WTC11 (cell line): Measurements from ENCODE around the gene KHDC4. TPM values are rescaled to one million over a fixed set of nuclear protein-coding genes. Genes with fewer than 3 reads are reported as not detected.

Source experiments
- ATAC-seq: fragments of 200-7000 bp; cut with Tn5 transposase; 2 replicates; pipeline ENCODE4 v1.10.0; 2021; ENCODE audit warnings: mild to moderate bottlenecking, moderate library complexity
- CTCF ChIA-PET: fragments of 300-600 bp; sonication (Branson Sonifier 250); formaldehyde crosslinking; loops from one replicate; lab custom pipeline; 2021; ENCODE audit warnings: antibody characterized with exemption; lab: Charles Lee
- POLR2A ChIA-PET: fragments of 350-600 bp; sonication (Branson Sonifier 250); formaldehyde crosslinking; loops from one replicate; lab custom pipeline; 2021; ENCODE audit warnings: antibody characterized with exemption; lab: Charles Lee
- DNase-seq: peaks from one replicate; pipeline ENCODE4 v3.0.0; 2021; ENCODE audit warnings: low spot score
- H3K27ac Mint-ChIP-seq: 2 replicates; pipeline ENCODE4 v1.8.0; 2021; ENCODE audit warnings: mixed read lengths
- H3K27me3 Mint-ChIP-seq: 2 replicates; pipeline ENCODE4 v1.8.0; 2021; ENCODE audit warnings: low read depth, mild to moderate bottlenecking, moderate library complexity, mixed read lengths
- H3K36me3 Mint-ChIP-seq: 2 replicates; pipeline ENCODE4 v1.8.0; 2021; ENCODE audit warnings: mixed read lengths
- H3K4me1 Mint-ChIP-seq: 2 replicates; pipeline ENCODE4 v1.8.0; 2022; ENCODE audit warnings: mixed read lengths
- H3K4me3 Mint-ChIP-seq: 2 replicates; pipeline ENCODE4 v1.8.0; 2021; ENCODE audit warnings: mild to moderate bottlenecking, moderate library complexity, mixed read lengths
- H3K9me3 Mint-ChIP-seq: 2 replicates; pipeline ENCODE4 v1.8.0; 2021; ENCODE audit warnings: mixed read lengths
- ATF2 ChIP-seq: sonication (generic); formaldehyde crosslinking; IDR thresholded peaks from 2 replicates; pipeline ENCODE4 v1.8.1; 2022; ENCODE audit warnings: low read depth, missing genetic modification reagents, borderline replicate concordance
- E2F5 ChIP-seq: sonication (generic); formaldehyde crosslinking; IDR thresholded peaks from 2 replicates; pipeline ENCODE4 v1.8.1; 2022; ENCODE audit warnings: mild to moderate bottlenecking, moderate library complexity, missing genetic modification reagents
- ERG ChIP-seq: fragments of 250-450 bp; sonication (Bioruptor Pico); IDR thresholded peaks from 2 replicates; pipeline ENCODE4 v1.8.0; 2021; ENCODE audit warnings: mild to moderate bottlenecking
- ETV6 ChIP-seq: sonication (generic); formaldehyde crosslinking; IDR thresholded peaks from 2 replicates; pipeline ENCODE4 v1.8.1; 2022; ENCODE audit warnings: mild to moderate bottlenecking, missing genetic modification reagents
- FOXP4 ChIP-seq: sonication (generic); formaldehyde crosslinking; IDR thresholded peaks from 2 replicates; pipeline ENCODE4 v1.8.0; 2022; ENCODE audit warnings: mild to moderate bottlenecking, missing genetic modification reagents
- SP1 ChIP-seq: sonication (generic); formaldehyde crosslinking; conservative IDR thresholded peaks from 2 replicates; pipeline ENCODE4 v1.8.1; 2022; ENCODE audit warnings: missing genetic modification reagents
- TEAD1 ChIP-seq: sonication (generic); formaldehyde crosslinking; IDR thresholded peaks from 2 replicates; pipeline ENCODE4 v1.8.0; 2022; ENCODE audit warnings: mild to moderate bottlenecking, missing genetic modification reagents
- ZBTB43 ChIP-seq: sonication (generic); formaldehyde crosslinking; IDR thresholded peaks from 2 replicates; pipeline ENCODE4 v1.8.1; 2023; ENCODE audit warnings: mild to moderate bottlenecking, missing genetic modification reagents
- ZNF219 ChIP-seq: sonication (generic); formaldehyde crosslinking; IDR thresholded peaks from 2 replicates; pipeline ENCODE4 v1.8.0; 2023; ENCODE audit warnings: missing genetic modification reagents, mild to moderate bottlenecking, borderline replicate concordance
- ZNF281 ChIP-seq: sonication (generic); formaldehyde crosslinking; IDR thresholded peaks from 2 replicates; pipeline ENCODE4 v1.8.0; 2023; ENCODE audit warnings: mild to moderate bottlenecking, missing genetic modification reagents
- ZNF423 ChIP-seq: fragments of 250-450 bp; sonication (Bioruptor Pico); IDR thresholded peaks from 2 replicates; pipeline ENCODE4 v2.1.2; 2022; ENCODE audit warnings: mild to moderate bottlenecking, moderate library complexity
- ZNF425 ChIP-seq: fragments of 250-450 bp; sonication (Bioruptor Pico); conservative IDR thresholded peaks from 2 replicates; pipeline ENCODE4 v1.9.0; 2021; ENCODE audit warnings: mild to moderate bottlenecking
- total RNA-seq: library from RNA; stranded (reverse); gene quantifications from 3 replicates; pipeline ENCODE4 v1.2.3, GENCODE V29; 2021

KHDC4 gene
- total RNA-seq, 1 experiment from 2014 or later, result 64.4 TPM

GRCh38 chr1:155882235-155882634 lies 52.0 kb downstream of the KHDC4 start:
- H3K4me1 Mint-ChIP-seq, result 0 out of 2 replicates have a peak, but pooled peaks cover 5% of the 10 kb centered on the region
- CTCF ChIA-PET, result interaction anchor here (1.0 kb wide), 1 partner anchor 23 kb away, joined by 4 read pairs; the partner anchor contains the start of gene SYT11

More at GRCh38 chr1:155882235-155882634, 52.0 kb downstream of the KHDC4 start:
- no peak for TF ChIP-seq E2F5 (CRISPR knock-in tag)
- no peak for TF ChIP-seq ZNF425 (CRISPR knock-in tag)
- TF ChIP-seq ZNF423, result no peak
- TF ChIP-seq SP1 (CRISPR knock-in tag), result no peak
- TF ChIP-seq ATF2 (CRISPR knock-in tag), result no peak
- no peak for TF ChIP-seq TEAD1 (CRISPR knock-in tag)
- no peak for TF ChIP-seq FOXP4 (CRISPR knock-in tag)
- TF ChIP-seq ERG (CRISPR knock-in tag), result no peak
- no peak for TF ChIP-seq ZNF281 (CRISPR knock-in tag)
- no peak for TF ChIP-seq ZNF219
- no peak for TF ChIP-seq ZBTB43
- TF ChIP-seq ETV6, result no peak
- TF ChIP-seq, all 79 proteins: peak for 0
- H3K27ac Mint-ChIP-seq, result no peak overlapping the region
- H3K4me3 Mint-ChIP-seq, result no peak overlapping the region
- H3K36me3 Mint-ChIP-seq, result no peaks in the 10 kb centered on the region
- ATAC-seq, result no peak
- POLR2A ChIA-PET, result no interaction called here
- DNase-seq, result no peak
- H3K27me3 Mint-ChIP-seq, result no peaks in the 10 kb centered on the region
- no peaks in the 10 kb centered on the region for H3K9me3 Mint-ChIP-seq
